NCI-H2029 (cell line): ENCODE results near the gene LHPP.
"Not testable (repeated sequence)": the region's sequence is repeated elsewhere in the genome, so short reads cannot be mapped to it uniquely, and the experiment has no call there.

Experiments
- DNase-seq: peaks from one replicate; lab custom pipeline; 2025; lab: John Stamatoyannopoulos, UW

LHPP gene, protein sequence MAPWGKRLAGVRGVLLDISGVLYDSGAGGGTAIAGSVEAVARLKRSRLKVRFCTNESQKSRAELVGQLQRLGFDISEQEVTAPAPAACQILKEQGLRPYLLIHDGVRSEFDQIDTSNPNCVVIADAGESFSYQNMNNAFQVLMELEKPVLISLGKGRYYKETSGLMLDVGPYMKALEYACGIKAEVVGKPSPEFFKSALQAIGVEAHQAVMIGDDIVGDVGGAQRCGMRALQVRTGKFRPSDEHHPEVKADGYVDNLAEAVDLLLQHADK

DNA sequence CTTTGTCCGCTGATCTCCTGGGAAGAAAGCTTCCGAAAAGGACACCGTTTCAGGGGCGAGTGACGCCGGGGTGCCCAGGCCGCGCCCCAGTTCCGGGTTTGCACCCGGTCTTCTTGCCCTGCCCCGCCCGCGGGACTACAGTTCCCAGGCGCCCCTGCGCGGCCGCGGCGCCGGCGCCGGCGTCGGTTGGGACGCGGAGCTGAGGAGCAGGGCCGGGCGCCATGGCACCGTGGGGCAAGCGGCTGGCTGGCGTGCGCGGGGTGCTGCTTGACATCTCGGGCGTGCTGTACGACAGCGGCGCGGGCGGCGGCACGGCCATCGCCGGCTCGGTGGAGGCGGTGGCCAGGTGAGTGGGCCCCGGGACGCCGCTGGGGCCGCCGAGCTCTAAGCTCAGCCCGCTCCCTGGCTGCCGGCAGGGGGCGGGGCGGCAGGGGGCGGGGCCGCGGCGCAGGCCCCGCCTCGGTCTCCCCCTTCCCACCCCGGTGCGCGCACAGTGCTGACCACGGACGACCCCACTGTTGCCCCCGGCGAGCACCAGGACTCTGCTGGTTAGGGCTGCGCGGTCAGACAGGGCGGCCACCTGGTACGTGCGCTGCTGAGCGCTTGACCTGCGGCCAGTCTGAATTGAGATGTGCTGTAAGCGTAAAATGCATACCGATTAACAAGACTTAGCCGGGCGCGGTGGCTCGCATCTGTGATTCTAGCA, at the start of gene LHPP:
TSS of gene LHPP (plus strand) at position 182 of the 706 bp plus-strand sequence. CDS start at position 222, 40 bp downstream.
- peak; percentile 41 for DNase-seq

DNA sequence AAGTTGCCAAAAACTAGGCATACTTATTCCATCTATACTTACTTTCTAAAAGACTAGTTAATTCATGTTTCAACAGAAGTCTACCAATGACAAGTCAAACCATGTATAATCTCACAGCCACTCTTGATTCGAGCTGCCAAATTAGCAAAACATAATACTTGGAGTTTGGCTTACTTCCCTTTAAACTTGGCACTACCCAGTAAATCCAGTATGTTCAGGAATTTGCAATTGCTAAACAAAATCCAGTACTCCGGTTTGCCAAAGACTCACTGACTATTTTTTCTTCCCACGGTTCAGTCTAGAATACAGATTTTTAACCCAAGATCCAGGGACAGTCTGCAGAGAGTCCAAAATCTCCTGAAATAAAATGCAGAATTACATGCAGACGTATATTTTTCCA, 47.5 kb upstream of the LHPP start:
- no peak for DNase-seq

DNA sequence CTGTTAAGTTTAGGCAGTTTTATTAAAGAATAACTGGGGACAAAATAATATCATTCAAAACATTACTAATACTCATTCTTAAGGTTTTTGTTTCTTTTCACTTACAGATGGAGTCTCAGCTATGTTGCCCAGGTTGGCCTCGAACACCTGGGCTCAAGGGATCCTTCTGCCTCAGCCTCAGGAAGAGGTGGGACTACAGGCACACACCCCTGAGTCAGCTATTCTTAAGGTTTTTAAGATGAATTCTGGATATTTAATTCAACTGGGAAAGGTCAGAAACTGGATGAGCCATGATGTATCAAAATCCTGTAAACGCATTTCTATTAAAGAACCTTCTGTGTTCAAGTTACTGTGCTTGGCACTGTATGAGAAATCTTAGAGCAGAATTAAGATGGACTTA, 46.4 kb upstream of the LHPP start:
- no peak for DNase-seq

- DNase-seq: no peak
Measured at GRCh38 chr10:124416733-124417132, 44.9 kb upstream of the LHPP start.

DNA sequence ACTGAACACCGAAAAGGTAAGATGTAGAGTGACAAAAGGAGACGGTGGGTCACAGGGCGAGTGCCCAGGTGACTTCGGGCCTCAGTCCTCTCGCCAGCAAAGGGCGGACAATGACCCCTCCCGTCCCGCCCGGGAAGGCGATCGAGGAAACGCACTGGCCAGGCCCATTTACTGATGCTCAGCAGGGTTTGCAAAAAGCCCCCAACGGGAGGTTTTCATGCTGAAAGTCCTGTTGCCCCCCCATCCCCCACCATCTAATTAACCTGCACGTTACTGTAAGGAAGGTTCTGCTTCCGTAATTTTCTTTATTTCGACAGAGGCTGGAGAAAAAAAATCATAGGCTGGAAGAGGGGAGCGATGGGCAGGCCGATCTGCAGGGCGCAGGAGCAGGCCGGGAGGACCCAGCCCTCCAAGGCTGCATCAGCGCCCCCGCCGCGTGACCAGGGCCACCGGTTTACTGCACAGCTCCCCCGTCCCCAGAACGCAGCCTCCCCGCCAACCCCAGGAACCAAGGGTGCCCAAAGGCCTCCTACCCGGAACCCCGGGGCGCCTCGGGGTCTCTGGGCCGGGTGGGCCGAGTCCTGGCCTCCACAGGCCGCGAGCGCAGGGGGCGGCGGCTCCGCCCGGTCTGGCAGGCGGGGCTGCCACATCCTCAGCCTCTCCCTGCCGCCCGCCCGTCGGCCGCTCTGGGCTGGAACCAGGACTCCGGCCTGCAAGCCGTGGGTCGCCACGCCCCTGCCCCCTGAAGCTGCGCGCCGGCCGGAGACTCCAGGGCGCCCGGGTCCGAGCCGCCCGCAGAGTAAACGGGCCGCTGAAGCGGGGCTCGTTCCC, 43.5 kb upstream of the LHPP start:
- DNase-seq: no peak

- peak; percentile 87 for DNase-seq
Measured at GRCh38 chr10:124418726-124419501, 42.7 kb upstream of the LHPP start, which contains the start of gene OAT. TSS of gene OAT (minus strand) at chr10:124418923. CDS start at chr10:124412171, 6,752 bp downstream.

GRCh38 chr10:124419635-124420034, 42.0 kb upstream of the LHPP start:
- DNase-seq: no peak

DNA sequence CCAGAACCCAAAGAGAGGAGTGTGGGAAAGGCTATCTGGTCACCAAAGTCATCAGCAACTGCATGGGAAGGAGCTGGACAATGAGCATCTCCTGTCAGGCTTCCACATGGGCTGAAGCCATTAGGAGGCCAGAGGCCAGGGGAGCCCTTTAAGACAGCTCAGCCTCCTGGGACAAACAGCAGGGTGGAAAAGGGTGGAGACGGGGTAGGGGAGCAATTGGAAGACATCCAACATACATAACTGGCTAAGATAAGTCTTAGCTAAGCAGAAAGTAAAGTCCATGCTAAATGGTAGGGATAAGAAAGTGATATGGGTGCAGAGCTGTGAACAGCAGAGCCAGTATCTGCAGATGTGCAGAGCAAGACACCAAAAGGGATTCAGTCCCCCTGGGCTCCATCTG, 41.4 kb upstream of the LHPP start:
- no peak for DNase-seq

DNA sequence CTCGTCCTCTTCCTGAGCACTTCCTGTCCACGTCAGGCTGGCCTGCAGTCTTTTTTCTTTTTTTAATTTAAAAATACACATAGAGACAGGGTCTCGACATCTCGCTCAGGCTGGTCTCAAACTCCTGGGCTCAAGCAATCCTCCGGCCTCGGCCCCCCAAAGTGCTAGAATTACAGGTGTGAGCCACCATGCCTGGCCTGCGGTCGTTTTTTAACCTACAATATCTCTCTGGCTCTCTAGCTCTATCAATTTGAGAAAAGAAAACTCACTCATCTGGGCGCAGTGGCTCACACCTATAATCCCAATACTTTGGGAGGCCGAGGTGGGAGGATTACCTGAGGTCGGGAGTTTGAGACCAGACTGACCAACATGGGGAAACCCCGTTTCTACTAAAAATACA, 38.9 kb upstream of the LHPP start:
- no peak for DNase-seq

- no peak for DNase-seq
Measured at GRCh38 chr10:124423813-124424212, 37.8 kb upstream of the LHPP start.

DNA sequence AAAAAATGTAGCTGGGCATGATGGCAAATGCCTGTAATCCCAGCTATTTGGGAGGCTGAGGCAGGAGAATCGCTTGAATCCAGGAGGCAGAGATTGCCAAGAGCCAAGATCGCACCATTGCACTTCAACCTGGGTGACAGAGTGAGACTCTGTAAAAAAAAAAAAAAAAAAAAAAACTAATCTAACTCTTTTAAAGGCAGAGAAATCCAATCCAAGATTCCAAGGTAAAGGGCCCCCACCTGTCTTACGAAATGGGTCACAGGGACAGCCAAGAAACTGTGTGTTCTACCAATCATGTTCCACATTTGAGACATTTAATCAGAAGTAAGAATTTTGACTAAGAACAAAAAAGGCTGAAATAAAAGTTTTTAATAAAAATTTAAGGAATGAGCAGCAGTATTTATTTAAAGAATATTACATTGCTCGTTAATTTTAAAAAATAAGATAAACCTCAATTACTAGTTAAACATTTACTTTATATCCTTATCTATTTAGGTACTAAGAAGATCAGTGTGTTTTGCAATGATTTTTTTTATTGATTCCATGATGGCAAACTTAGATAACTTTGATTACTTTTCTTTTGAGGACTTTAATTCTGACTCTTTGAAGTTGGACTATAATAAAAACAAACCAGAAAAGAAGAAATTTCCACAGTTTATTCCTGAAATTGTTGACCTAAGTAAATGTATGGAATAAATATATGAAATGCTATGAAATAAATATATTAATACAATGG, 36.2 kb upstream of the LHPP start:
- no peak for DNase-seq

- DNase-seq: no peak
Measured at GRCh38 chr10:124428207-124428777, 33.3 kb upstream of the LHPP start.

DNA sequence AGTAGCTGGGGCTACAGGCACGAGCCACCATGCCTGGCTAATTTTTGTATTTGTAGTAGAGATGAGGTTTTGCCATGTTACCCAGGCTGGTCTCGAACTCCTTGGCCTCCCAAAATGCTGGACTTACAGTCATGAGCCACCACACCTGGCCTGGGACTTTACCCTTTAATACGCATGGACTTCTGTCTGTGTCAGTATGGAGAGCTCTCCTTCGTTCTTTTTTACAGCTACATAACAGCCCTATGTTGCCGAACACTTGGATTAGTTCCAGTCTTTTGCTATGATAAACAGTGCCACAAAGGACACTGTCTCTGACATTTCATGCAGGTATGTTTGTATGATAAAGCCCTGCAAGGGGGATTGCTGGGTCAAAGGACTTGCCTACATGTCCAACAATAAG, 32.0 kb upstream of the LHPP start:
- DNase-seq: no peak

DNA sequence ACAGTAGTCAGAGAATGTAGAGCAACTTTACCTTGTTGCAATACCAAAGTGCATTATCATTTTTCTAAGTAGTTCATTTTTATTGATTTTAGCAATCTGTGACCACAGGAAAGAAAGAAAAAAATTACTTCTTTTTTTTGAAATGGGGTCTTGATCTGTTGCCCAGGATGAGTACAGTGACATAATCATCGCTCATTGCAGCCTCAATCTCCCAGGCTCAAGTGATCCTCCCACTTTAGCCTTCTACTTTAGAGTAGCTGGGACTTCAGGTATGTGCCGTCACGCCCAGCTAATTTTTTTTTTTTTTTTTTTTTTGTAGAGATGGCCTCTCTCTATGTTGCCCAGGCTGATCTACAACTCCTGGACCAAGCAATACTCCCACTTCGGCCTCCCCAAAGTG, 31.5 kb upstream of the LHPP start:
- DNase-seq: no peak

- DNase-seq: no peak
Measured at GRCh38 chr10:124433461-124433860, 28.2 kb upstream of the LHPP start.

GRCh38 chr10:124435683-124436082, 25.9 kb upstream of the LHPP start:
- not testable (repeated sequence) for DNase-seq

- no peak for DNase-seq
Measured at GRCh38 chr10:124436191-124436638, 25.4 kb upstream of the LHPP start.

- not testable (repeated sequence) for DNase-seq
Measured at GRCh38 chr10:124441694-124442093, 19.9 kb upstream of the LHPP start.

DNA sequence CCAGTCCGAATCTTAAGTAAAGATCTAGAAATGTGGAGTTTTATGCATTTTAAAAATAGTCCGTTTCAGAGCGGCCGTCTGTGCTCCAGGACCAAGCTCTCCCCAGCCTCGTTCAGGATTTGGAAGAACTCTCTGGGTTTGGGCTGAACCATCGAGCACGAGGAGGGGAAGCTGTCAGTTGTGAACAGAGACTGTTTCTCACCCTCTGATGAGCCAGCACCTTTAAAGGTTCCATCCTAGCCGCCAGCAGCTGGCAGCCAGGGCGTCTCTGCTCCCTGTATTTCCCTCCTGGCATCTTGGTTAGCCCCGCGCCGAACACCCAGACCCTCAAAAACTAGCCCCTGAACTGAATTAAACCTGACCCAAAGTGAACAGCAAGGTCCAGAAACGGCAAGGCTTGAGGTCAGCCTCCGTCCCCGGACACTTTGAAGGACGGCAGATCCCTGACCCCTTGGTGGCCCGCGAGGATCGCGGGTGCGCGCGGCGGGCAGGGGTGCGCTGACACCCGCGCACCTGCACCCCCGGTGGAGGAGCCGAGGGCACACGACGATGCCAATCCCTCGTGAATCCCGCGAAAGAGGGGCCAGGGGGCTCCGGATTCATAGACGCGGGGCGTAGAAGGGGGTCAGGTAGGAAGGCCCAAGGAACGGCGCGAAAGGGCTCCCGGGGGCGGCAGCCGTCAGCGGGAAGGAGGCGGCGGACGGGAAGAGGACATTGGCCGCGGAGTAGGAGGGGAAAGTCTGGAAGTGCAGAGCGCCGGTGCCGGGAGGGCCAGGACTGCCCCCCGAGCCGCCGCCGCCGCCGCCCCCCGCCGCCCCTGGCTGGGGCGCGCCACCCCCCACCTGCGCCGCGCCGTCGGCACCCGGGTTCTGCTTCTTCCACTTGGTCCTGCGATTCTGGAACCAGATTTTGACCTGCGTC, 14.5 kb upstream of the LHPP start:
- DNase-seq: no peak
